Endothelial cell of umbilical vein (primary cell): ENCODE results near the gene FGF5. TPM values are rescaled to one million over a fixed set of nuclear protein-coding genes. Genes with fewer than 3 reads are reported as not detected.

Source experiments
- BruUV-seq: library from RNA; stranded (reverse); fragments of 400-500 nt; replicated peaks from 2 replicates; lab custom pipeline; 2021; lab: Mats Ljungman, UMichigan
- CTCF ChIA-PET: fragments of 300-600, 350-600 bp; sonication (Branson Sonifier 250); formaldehyde crosslinking; loops from one replicate; lab custom pipeline; 2021; ENCODE audit warnings: antibody characterized with exemption, inconsistent platforms; lab: Charles Lee
- POLR2A ChIA-PET: fragments of 300-600, 350-600 bp; sonication (Branson Sonifier 250); formaldehyde crosslinking; loops from one replicate; lab custom pipeline; 2021; ENCODE audit warnings: antibody characterized with exemption, inconsistent platforms; lab: Charles Lee
- DNase-seq: peaks from one replicate; pipeline ENCODE4 v3.0.0-alpha.2; 2011; ENCODE audit warnings: low read depth, low spot score
- FAIRE-seq: peaks from 2 replicates; lab custom pipeline; 2011; peaks lifted over from hg19 to GRCh38; lab: Jason Lieb, UNC
- H2AFZ ChIP-seq: 2 replicates; pipeline ENCODE4 v1.6.0; 2012; ENCODE audit warnings: low read depth, low read length, control low read depth, inconsistent platforms
- H3K27ac ChIP-seq: 2 replicates; pipeline ENCODE4 v1.5.1; 2011; ENCODE audit warnings: low read depth, mild to moderate bottlenecking, control low read depth, low read length, moderate library complexity; ENCODE audit not compliant: insufficient read depth
- H3K27me3 ChIP-seq, 2 experiments: 2 replicates each; pipeline versions ENCODE4 v1.6.0 to v1.6.1; 2011; ENCODE audit warnings: low read length in 2 of 2, mixed read lengths in 1 of 2; ENCODE audit not compliant: control insufficient read depth in 2 of 2, insufficient read depth in 2 of 2
- H3K36me3 ChIP-seq, 2 experiments: 2 replicates in 1 of 2; 3 replicates in 1 of 2; pipeline ENCODE4 v1.5.1; 2011; ENCODE audit warnings: low read length in 2 of 2, mild to moderate bottlenecking in 1 of 2, moderate library complexity in 1 of 2; ENCODE audit not compliant: control insufficient read depth in 2 of 2, insufficient read depth in 2 of 2; ENCODE audit errors: extremely low read depth in 1 of 2
- H3K4me1 ChIP-seq: 3 replicates; pipeline ENCODE4 v1.5.1; 2011; ENCODE audit warnings: mild to moderate bottlenecking, low read length; ENCODE audit not compliant: control insufficient read depth, insufficient read depth; ENCODE audit errors: extremely low read depth
- H3K4me2 ChIP-seq: 2 replicates; pipeline ENCODE4 v1.6.1; 2011; ENCODE audit warnings: low read length, control low read depth, mixed read lengths; ENCODE audit not compliant: insufficient read depth
- H3K4me3 ChIP-seq, 3 experiments: fragments of 200-600 bp in 1 of 3; sonication (generic), shearing (Covaris generic) in 1 of 3; replicated peaks in 1 of 3; 2 replicates each; pipeline ENCODE4 v1.5.1; 2011 to 2016; ENCODE audit warnings: control low read depth in 3 of 3, low read length in 3 of 3, mild to moderate bottlenecking in 2 of 3, inconsistent platforms in 1 of 3, low read depth in 1 of 3, moderate library complexity in 1 of 3; ENCODE audit not compliant: insufficient read depth in 1 of 3
- H3K79me2 ChIP-seq: 2 replicates; pipeline ENCODE4 v1.6.0; 2012; ENCODE audit warnings: low read length, inconsistent platforms; ENCODE audit not compliant: control insufficient read depth, insufficient read depth
- H3K9ac ChIP-seq: replicated peaks from 2 replicates; pipeline ENCODE3; 2011; ENCODE audit warnings: low read length, control low read depth; ENCODE audit not compliant: insufficient read depth; ENCODE audit errors: extremely low read depth
- H3K9me1 ChIP-seq: replicated peaks from 3 replicates; pipeline ENCODE4 v1.6.0; 2011; ENCODE audit warnings: mild to moderate bottlenecking, low read length; ENCODE audit not compliant: control insufficient read depth, insufficient read depth; ENCODE audit errors: extremely low read depth
- H3K9me3 ChIP-seq: replicated peaks from 2 replicates; pipeline ENCODE4 v1.5.1; 2012; ENCODE audit warnings: low read length, inconsistent platforms; ENCODE audit not compliant: control insufficient read depth, insufficient read depth
- H4K20me1 ChIP-seq: replicated peaks from 2 replicates; pipeline ENCODE3; 2011; ENCODE audit warnings: mild to moderate bottlenecking, low read length; ENCODE audit not compliant: control insufficient read depth, insufficient read depth; ENCODE audit errors: extremely low read depth
- EZH2 ChIP-seq: IDR thresholded peaks from 2 replicates; pipeline ENCODE4 v1.6.1; 2012; ENCODE audit warnings: borderline replicate concordance, low read depth, mild to moderate bottlenecking, moderate library complexity, low read length, inconsistent platforms; ENCODE audit not compliant: severe bottlenecking
- FOS ChIP-seq: IDR thresholded peaks from 2 replicates; pipeline ENCODE4 v1.6.1; 2011; ENCODE audit warnings: mild to moderate bottlenecking, low read length, moderate library complexity, borderline replicate concordance; ENCODE audit not compliant: insufficient read depth
- GATA2 ChIP-seq: IDR thresholded peaks from 2 replicates; pipeline ENCODE4 v1.7.0; 2011; ENCODE audit warnings: low read depth, mild to moderate bottlenecking, moderate library complexity, mixed read lengths, low read length; ENCODE audit not compliant: insufficient read length, insufficient read depth
- JUN ChIP-seq: IDR thresholded peaks from 2 replicates; pipeline ENCODE4 v1.6.1; 2011; ENCODE audit warnings: borderline replicate concordance, low read depth; ENCODE audit not compliant: insufficient read length, insufficient read depth
- MAX ChIP-seq: IDR thresholded peaks from 2 replicates; pipeline ENCODE4 v1.6.1; 2011; ENCODE audit not compliant: insufficient read depth, insufficient read length
- MYC ChIP-seq: IDR thresholded peaks from one replicate; pipeline ENCODE4 v1.6.1; 2011; ENCODE audit warnings: mild to moderate bottlenecking, low read depth, low read length
- POLR2A ChIP-seq: IDR thresholded peaks from 2 replicates; pipeline ENCODE4 v1.6.1; 2012; ENCODE audit warnings: low read depth, mild to moderate bottlenecking, control low read depth, low read length
- POLR2AphosphoS5 ChIP-seq: IDR thresholded peaks from 2 replicates; pipeline ENCODE4 v1.6.1; 2012; ENCODE audit warnings: low read depth, mild to moderate bottlenecking, control low read depth, low read length, moderate library complexity; ENCODE audit not compliant: insufficient read depth
- dilution Hi-C: fragments of 300-500 bp; cut with MboI; formaldehyde crosslinking; loops from one replicate; pipeline ENCODE4 v1.15.0; 2019; ENCODE audit warnings: low sequenced_read_pairs; ENCODE audit not compliant: extremely low pct_ligation_motif_present
- intact Hi-C: fragments of 100-400 bp; cut with micrococcal nuclease; formaldehyde crosslinking; loops from one replicate; pipeline ENCODE4 v1.10.0; 2022
- polyA plus RNA-seq, 4 experiments: library from polyadenylated mRNA; depleted of rRNA in 3 of 4; stranded (reverse) in 3 of 4; unstranded in 1 of 4; fragments of >200 nt; gene quantifications; 2 replicates each; pipeline versions ENCODE4 v1.2.1 to v1.2.3, GENCODE V29; 2011 to 2012; ENCODE audit warnings: missing spikeins in 1 of 4
- total RNA-seq: library from RNA; stranded (reverse); gene quantifications from 2 replicates; pipeline ENCODE4 v1.2.3, GENCODE V29; 2021
- TF ChIP-seq, protein P1 (sequence below), 2 donors: IDR thresholded peaks; 1 replicate in 1 of 2; 2 replicates in 1 of 2; pipeline ENCODE4 v1.5.1; 2011; ENCODE audit warnings: low read length in 2 of 2, mild to moderate bottlenecking in 2 of 2, moderate library complexity in 2 of 2, control low read depth in 1 of 2, inconsistent platforms in 1 of 2, low read depth in 1 of 2; ENCODE audit not compliant: insufficient read depth in 1 of 2; ENCODE audit errors: extremely low read depth in 1 of 2

Gene FGF5
- total and polyA plus RNA-seq, 2 donors (not counting 3 experiments of a cell fraction or from before 2014, with no cell fraction given), result 0.13 to 0.73 TPM

GRCh38 chr4:80235451-80235850 lies 31.0 kb upstream of the FGF5 start:
- Histone ChIP-seq H3K79me2 (no peaks in the 10 kb centered on the region), H4K20me1 (no peaks in the 10 kb centered on the region), H2AFZ (no peak overlapping the region), H3K9ac (no peak overlapping the region), H3K4me3 (no peak overlapping the region), H3K9me1 (no peaks in the 10 kb centered on the region), H3K27ac (peak overlapping the region; percentile 67), H3K4me2 (no peak overlapping the region), H3K36me3 (no peaks in the 10 kb centered on the region), H3K9me3 (no peaks in the 10 kb centered on the region), H3K4me1 (peaks cover 37% of the 10 kb centered on the region), H3K27me3 (no peaks in the 10 kb centered on the region)
- FAIRE-seq (no peak), DNase-seq (no peak)
- dilution Hi-C loops (no loop called here), intact Hi-C loops (loop anchor here (5.0 kb wide), 1 partner anchor 72 kb away; no protein-coding TSS in a partner anchor)
- ChIA-PET CTCF (interaction anchor here (0.9 to 2.8 kb wide), 3 partner anchors 15 to 100 kb away, joined by 3 to 19 read pairs (median 4); partner anchors contain the start of genes CFAP299 and FGF5), POLR2A (no interaction called here)
- TF ChIP-seq POLR2AphosphoS5 (no peak), FOS (peak; percentile 22), MAX (no peak), GATA2 (no peak), POLR2A (no peak), MYC (no peak), JUN (peak; percentile 17), EZH2 (no peak)
- TF ChIP-seq, protein P1, sequence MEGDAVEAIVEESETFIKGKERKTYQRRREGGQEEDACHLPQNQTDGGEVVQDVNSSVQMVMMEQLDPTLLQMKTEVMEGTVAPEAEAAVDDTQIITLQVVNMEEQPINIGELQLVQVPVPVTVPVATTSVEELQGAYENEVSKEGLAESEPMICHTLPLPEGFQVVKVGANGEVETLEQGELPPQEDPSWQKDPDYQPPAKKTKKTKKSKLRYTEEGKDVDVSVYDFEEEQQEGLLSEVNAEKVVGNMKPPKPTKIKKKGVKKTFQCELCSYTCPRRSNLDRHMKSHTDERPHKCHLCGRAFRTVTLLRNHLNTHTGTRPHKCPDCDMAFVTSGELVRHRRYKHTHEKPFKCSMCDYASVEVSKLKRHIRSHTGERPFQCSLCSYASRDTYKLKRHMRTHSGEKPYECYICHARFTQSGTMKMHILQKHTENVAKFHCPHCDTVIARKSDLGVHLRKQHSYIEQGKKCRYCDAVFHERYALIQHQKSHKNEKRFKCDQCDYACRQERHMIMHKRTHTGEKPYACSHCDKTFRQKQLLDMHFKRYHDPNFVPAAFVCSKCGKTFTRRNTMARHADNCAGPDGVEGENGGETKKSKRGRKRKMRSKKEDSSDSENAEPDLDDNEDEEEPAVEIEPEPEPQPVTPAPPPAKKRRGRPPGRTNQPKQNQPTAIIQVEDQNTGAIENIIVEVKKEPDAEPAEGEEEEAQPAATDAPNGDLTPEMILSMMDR (IDR thresholded peaks at IDR 0.05; ENCODE audit: extremely low read depth in 1 of 2, insufficient read depth in 1 of 2, low read depth in 1 of 2, low read length in 2 of 2), result no peak
- no TSS peak for BruUV-seq
